KMS-11 (cell line): ENCODE results near the gene DDX51.
"Not testable (repeated sequence)": the region's sequence is repeated elsewhere in the genome, so short reads cannot be mapped to it uniquely, and the experiment has no call there.

Experiments
- H2AFZ ChIP-seq: fragments of 200-600 bp; sonication (generic); 2 replicates; pipeline ENCODE4 v1.6.1; 2016; ENCODE audit warnings: antibody characterized with exemption, mixed run types, low read depth
- H3K27ac ChIP-seq: fragments of 200-600 bp; sonication (generic); 2 replicates; pipeline ENCODE4 v1.6.1; 2016; ENCODE audit warnings: mild to moderate bottlenecking, mixed run types
- H3K27me3 ChIP-seq: fragments of 200-600 bp; sonication (generic); 2 replicates; pipeline ENCODE4 v1.6.1; 2017; ENCODE audit warnings: mild to moderate bottlenecking, low read depth, mixed run types, moderate library complexity; ENCODE audit not compliant: insufficient read depth
- H3K36me3 ChIP-seq: fragments of 200-600 bp; sonication (generic); 2 replicates; pipeline ENCODE4 v1.6.1; 2017; ENCODE audit warnings: mild to moderate bottlenecking, mixed run types; ENCODE audit not compliant: insufficient read depth
- H3K4me1 ChIP-seq: fragments of 200-600 bp; sonication (generic); 2 replicates; pipeline ENCODE4 v1.6.1; 2016; ENCODE audit warnings: mild to moderate bottlenecking, low read depth, mixed run types; ENCODE audit not compliant: poor library complexity, severe bottlenecking
- H3K4me2 ChIP-seq: fragments of 200-600 bp; sonication (generic); 2 replicates; pipeline ENCODE4 v1.7.0; 2016; ENCODE audit warnings: mild to moderate bottlenecking, mixed run types
- H3K4me3 ChIP-seq: fragments of 200-600 bp; sonication (generic); IDR thresholded peaks from 2 replicates; pipeline ENCODE4 v1.6.1; 2017; ENCODE audit warnings: low read depth, low read length, mixed read lengths; ENCODE audit not compliant: insufficient read depth
- H3K79me2 ChIP-seq: fragments of 200-600 bp; sonication (generic); 2 replicates; pipeline ENCODE4 v1.6.1; 2016; ENCODE audit warnings: low read depth, mixed run types; ENCODE audit not compliant: insufficient read depth
- H3K9ac ChIP-seq: fragments of 200-600 bp; sonication (generic); 2 replicates; pipeline ENCODE4 v1.6.1; 2016; ENCODE audit warnings: mild to moderate bottlenecking, mixed run types
- H4K20me1 ChIP-seq: fragments of 200-600 bp; sonication (generic); 2 replicates; pipeline ENCODE4 v1.6.1; 2016; ENCODE audit warnings: mild to moderate bottlenecking, mixed run types; ENCODE audit not compliant: insufficient read depth
- CTCF ChIP-seq: fragments of 200-600 bp; sonication (generic); conservative IDR thresholded peaks from 2 replicates; pipeline ENCODE4 v1.6.1; 2017; ENCODE audit warnings: low read depth, mild to moderate bottlenecking, antibody characterized with exemption, low read length, moderate library complexity, mixed read lengths

DDX51 gene

GRCh38 chr12:132106921-132107320 is 37.2 kb downstream of the DDX51 start:
- Histone ChIP-seq H3K4me2 (no peak overlapping the region), H2AFZ (no peak overlapping the region), H3K27me3 (no peaks in the 10 kb centered on the region), H3K4me3 (no peak overlapping the region), H3K27ac (no peak overlapping the region), H3K36me3 (no peaks in the 10 kb centered on the region), H3K9ac (no peak overlapping the region), H4K20me1 (no peaks in the 10 kb centered on the region), H3K4me1 (no peaks in the 10 kb centered on the region), H3K79me2 (no peaks in the 10 kb centered on the region)
- no peak for TF ChIP-seq CTCF

GRCh38 chr12:132105467-132105866 is 38.7 kb downstream of the DDX51 start:
- H3K9ac ChIP-seq = no peak overlapping the region
- H3K27me3 ChIP-seq = no peaks in the 10 kb centered on the region
- no peak overlapping the region for H3K4me3 ChIP-seq
- H2AFZ ChIP-seq = no peak overlapping the region
- no peaks in the 10 kb centered on the region for H4K20me1 ChIP-seq
- no peak overlapping the region for H3K4me2 ChIP-seq
- TF ChIP-seq CTCF = no peak
- no peaks in the 10 kb centered on the region for H3K4me1 ChIP-seq
- H3K27ac ChIP-seq = no peak overlapping the region
- H3K36me3 ChIP-seq = no peaks in the 10 kb centered on the region
- H3K79me2 ChIP-seq = no peaks in the 10 kb centered on the region

- H3K27me3 ChIP-seq = no peaks in the 10 kb centered on the region
- no peak overlapping the region for H2AFZ ChIP-seq
- no peaks in the 10 kb centered on the region for H3K36me3 ChIP-seq
- no peak overlapping the region for H3K4me3 ChIP-seq
- H4K20me1 ChIP-seq = no peaks in the 10 kb centered on the region
- no peak for TF ChIP-seq CTCF
- H3K27ac ChIP-seq = no peak overlapping the region
- no peaks in the 10 kb centered on the region for H3K4me1 ChIP-seq
- no peaks in the 10 kb centered on the region for H3K79me2 ChIP-seq
- no peak overlapping the region for H3K4me2 ChIP-seq
- H3K9ac ChIP-seq = no peak overlapping the region
Observed at GRCh38 chr12:132103542-132104308, 40.4 kb downstream of the DDX51 start.

- not testable (repeated sequence) for H4K20me1 ChIP-seq, H2AFZ ChIP-seq, H3K27ac ChIP-seq, H3K36me3 ChIP-seq, H3K27me3 ChIP-seq, H3K4me2 ChIP-seq, H3K9ac ChIP-seq, H3K4me1 ChIP-seq, H3K4me3 ChIP-seq, H3K79me2 ChIP-seq
Observed at GRCh38 chr12:132103072-132103471, 41.0 kb downstream of the DDX51 start.

GRCh38 chr12:132102297-132102696 is 41.8 kb downstream of the DDX51 start:
- no peak overlapping the region for H3K4me2 ChIP-seq
- no peaks in the 10 kb centered on the region for H4K20me1 ChIP-seq
- H3K4me1 ChIP-seq = no peaks in the 10 kb centered on the region
- no peak overlapping the region for H2AFZ ChIP-seq
- H3K27me3 ChIP-seq = no peaks in the 10 kb centered on the region
- H3K9ac ChIP-seq = no peak overlapping the region
- no peak for TF ChIP-seq CTCF
- H3K4me3 ChIP-seq = no peak overlapping the region
- no peak overlapping the region for H3K27ac ChIP-seq
- no peaks in the 10 kb centered on the region for H3K36me3 ChIP-seq
- H3K79me2 ChIP-seq = no peaks in the 10 kb centered on the region
